Measurements from ENCODE around the gene PIK3C2G. TPM values are rescaled to one million over a fixed set of nuclear protein-coding genes. Genes with fewer than 3 reads are reported as not detected.

Gene PIK3C2G
- total RNA-seq, 2 experiments from 2014 or later: not detected

DNA sequence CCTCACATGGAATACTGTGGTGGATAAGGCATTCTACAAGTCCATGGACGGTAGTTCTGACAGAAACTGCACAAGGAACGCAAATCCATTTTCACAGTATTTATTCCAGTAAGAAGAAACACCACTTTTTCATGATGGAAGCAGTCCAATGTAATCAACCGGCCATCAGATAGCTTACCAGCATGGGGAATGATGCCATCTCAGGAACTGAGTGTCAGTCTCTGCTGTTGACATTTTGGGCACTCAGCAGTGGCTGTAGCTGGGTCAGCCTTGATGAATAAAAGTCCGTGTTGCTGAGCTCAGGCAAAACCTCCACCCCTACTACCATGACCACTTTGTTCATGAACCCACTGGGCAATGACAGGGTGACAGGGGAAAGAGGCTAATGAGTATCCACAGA, 373.1 kb downstream of the PIK3C2G start:
- no peaks in the 10 kb centered on the region for H3K9me2 ChIP-seq (ENCODE audit: insufficient read depth, low read length)
- no peak overlapping the region for H2AFZ ChIP-seq (ENCODE audit: low read length)
- no peaks in the 10 kb centered on the region for H4K20me1 ChIP-seq (ENCODE audit: insufficient read depth, low read length)
- BruUV-seq (replicated peaks): no TSS peak
- H3K27ac ChIP-seq (ENCODE audit: low read depth, low read length, poor library complexity, severe bottlenecking): no peak overlapping the region
- H3K4me2 ChIP-seq (ENCODE audit: low read length): no peak overlapping the region
- DNase-seq (ENCODE audit: low spot score): no peak
- no peaks in the 10 kb centered on the region for H3K9me3 ChIP-seq (ENCODE audit: low read length)
- no peaks in the 10 kb centered on the region for H3K79me2 ChIP-seq (ENCODE audit: insufficient read depth, low read depth, low read length)
- no peaks in the 10 kb centered on the region for H3K4me1 ChIP-seq (ENCODE audit: insufficient read depth, low read length, poor library complexity, severe bottlenecking)
- TF ChIP-seq EZH2phosphoT487 (IDR thresholded peaks at IDR 0.05; ENCODE audit: borderline replicate concordance, low read depth, low read length) (no peak), CTCF (conservative IDR thresholded peaks at IDR 0.05; ENCODE audit: low read length) (no peak)
- POLR2A ChIA-PET: no interaction called here
- intact Hi-C loops (cut with micrococcal nuclease; ENCODE audit: unreplicated experiment): no loop called here
- no peak overlapping the region for H3K4me3 ChIP-seq (ENCODE audit: low read depth, low read length, poor library complexity, severe bottlenecking)
- CTCF ChIA-PET (ENCODE audit: unreplicated experiment): no interaction called here
- no peaks in the 10 kb centered on the region for H3K36me3 ChIP-seq (ENCODE audit: insufficient read depth, low read length)

DNA sequence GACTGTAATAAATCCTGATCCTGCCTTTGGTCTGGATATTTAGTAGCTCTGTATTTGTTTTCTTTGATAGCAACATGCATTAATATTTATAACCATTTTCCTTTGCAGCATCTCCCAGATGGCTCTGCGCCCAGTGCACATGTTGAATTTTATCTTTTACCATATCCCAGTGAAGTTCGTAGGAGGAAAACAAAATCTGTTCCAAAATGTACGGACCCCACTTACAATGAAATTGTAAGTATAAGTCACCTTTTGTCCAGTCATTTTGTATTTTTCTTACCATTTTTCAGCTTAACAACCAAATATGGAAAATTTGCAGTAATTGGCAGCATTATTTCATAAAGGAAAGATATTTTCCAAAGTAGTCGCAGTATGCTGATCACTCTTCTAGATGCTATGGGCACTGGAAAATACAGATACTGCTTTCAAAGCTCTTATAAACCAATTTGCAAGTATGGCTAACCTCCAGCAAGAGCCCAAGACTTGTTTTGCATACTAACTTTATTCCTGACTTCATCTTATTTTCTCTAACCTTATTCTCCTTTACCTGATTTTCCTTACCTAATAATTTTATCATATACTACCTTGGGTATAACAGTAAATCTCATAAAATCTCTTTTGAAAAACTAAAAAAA, 379.1 kb downstream of the PIK3C2G start:
- Histone ChIP-seq H3K9me3 (ENCODE audit: low read length) (no peaks in the 10 kb centered on the region), H4K20me1 (ENCODE audit: insufficient read depth, low read length) (no peaks in the 10 kb centered on the region), H3K9me2 (ENCODE audit: insufficient read depth, low read length) (no peaks in the 10 kb centered on the region), H3K79me2 (ENCODE audit: insufficient read depth, low read depth, low read length) (no peaks in the 10 kb centered on the region), H2AFZ (ENCODE audit: low read length) (no peak overlapping the region), H3K4me3 (ENCODE audit: low read depth, low read length, poor library complexity, severe bottlenecking) (no peak overlapping the region), H3K36me3 (ENCODE audit: insufficient read depth, low read length) (no peaks in the 10 kb centered on the region), H3K4me2 (ENCODE audit: low read length) (no peak overlapping the region), H3K4me1 (ENCODE audit: insufficient read depth, low read length, poor library complexity, severe bottlenecking) (no peaks in the 10 kb centered on the region), H3K27ac (ENCODE audit: low read depth, low read length, poor library complexity, severe bottlenecking) (no peak overlapping the region)
- no peak for TF ChIP-seq CTCF (conservative IDR thresholded peaks at IDR 0.05; ENCODE audit: low read length)
- no peak for DNase-seq (ENCODE audit: low spot score)
- ChIA-PET CTCF (ENCODE audit: unreplicated experiment) (no interaction called here), POLR2A (no interaction called here)
- intact Hi-C loops (cut with micrococcal nuclease; ENCODE audit: unreplicated experiment): no loop called here
- no TSS peak for BruUV-seq (replicated peaks)

GRCh38 chr12:18643681-18644080, 382.4 kb downstream of the PIK3C2G start:
- no peak for DNase-seq (ENCODE audit: low spot score)
- intact Hi-C loops (cut with micrococcal nuclease; ENCODE audit: unreplicated experiment): no loop called here
- Histone ChIP-seq H3K36me3 (ENCODE audit: insufficient read depth, low read length) (no peaks in the 10 kb centered on the region), H3K4me3 (ENCODE audit: low read depth, low read length, poor library complexity, severe bottlenecking) (no peak overlapping the region), H4K20me1 (ENCODE audit: insufficient read depth, low read length) (no peaks in the 10 kb centered on the region), H3K4me2 (ENCODE audit: low read length) (no peak overlapping the region), H3K27ac (ENCODE audit: low read depth, low read length, poor library complexity, severe bottlenecking) (no peak overlapping the region), H3K9me3 (ENCODE audit: low read length) (no peaks in the 10 kb centered on the region), H3K79me2 (ENCODE audit: insufficient read depth, low read depth, low read length) (no peaks in the 10 kb centered on the region), H3K4me1 (ENCODE audit: insufficient read depth, low read length, poor library complexity, severe bottlenecking) (no peaks in the 10 kb centered on the region), H3K9me2 (ENCODE audit: insufficient read depth, low read length) (no peaks in the 10 kb centered on the region), H2AFZ (ENCODE audit: low read length) (no peak overlapping the region)
- TF ChIP-seq EZH2phosphoT487 (IDR thresholded peaks at IDR 0.05; ENCODE audit: borderline replicate concordance, low read depth, low read length): no peak
- TF ChIP-seq CTCF (conservative IDR thresholded peaks at IDR 0.05; ENCODE audit: low read length): no peak
- POLR2A ChIA-PET: no interaction called here
- no TSS peak for BruUV-seq (replicated peaks)
- CTCF ChIA-PET (ENCODE audit: unreplicated experiment): no interaction called here
